ENCODE data around the gene PLAU. TPM values are rescaled to one million over a fixed set of nuclear protein-coding genes. Genes with fewer than 3 reads are reported as not detected.
"Not testable (repeated sequence)": the region's sequence is repeated elsewhere in the genome, so short reads cannot be mapped to it uniquely, and the experiment has no call there.

The PLAU gene
- total RNA-seq, 1 donor from 2014 or later = 15.6 TPM

- DNase-seq (ENCODE audit: low spot score) = no peak
- intact Hi-C loops (cut with DNase I) = loop anchor here (5.0 kb wide), 1 partner anchor 33 kb away; no protein-coding TSS in a partner anchor
- ATAC-seq = no peak
Observed at GRCh38 chr10:73875139-73875475, 35.8 kb upstream of the PLAU start.

GRCh38 chr10:73876157-73876556 lies 34.8 kb upstream of the PLAU start:
- no peak for DNase-seq (ENCODE audit: low spot score)
- intact Hi-C loops (cut with DNase I) = loop anchor here (5.0 kb wide), 1 partner anchor 34 kb away; no protein-coding TSS in a partner anchor
- ATAC-seq = no peak

GRCh38 chr10:73876566-73876965 lies 34.4 kb upstream of the PLAU start:
- DNase-seq (ENCODE audit: low spot score) = no peak
- ATAC-seq = no peak
- intact Hi-C loops (cut with DNase I) = loop anchor here (5.0 kb wide), 1 partner anchor 34 kb away; no protein-coding TSS in a partner anchor

- intact Hi-C loops (cut with DNase I) = loop anchor here (5.0 kb wide), 1 partner anchor 35 kb away; no protein-coding TSS in a partner anchor
- no peak for DNase-seq (ENCODE audit: low spot score)
- ATAC-seq = no peak
Observed at GRCh38 chr10:73876971-73877370, 34.0 kb upstream of the PLAU start.

- ATAC-seq (no peak), DNase-seq (ENCODE audit: low spot score) (no peak)
- intact Hi-C loops (cut with DNase I) = loop anchor here (5.0 kb wide), 1 partner anchor 35 kb away; no protein-coding TSS in a partner anchor
Observed at GRCh38 chr10:73877533-73878160, 33.3 kb upstream of the PLAU start.

- ATAC-seq (no peak), DNase-seq (ENCODE audit: low spot score) (no peak)
- intact Hi-C loops (cut with DNase I) = loop anchor here (5.0 kb wide), 1 partner anchor 36 kb away; no protein-coding TSS in a partner anchor
Observed at GRCh38 chr10:73878365-73878764, 32.6 kb upstream of the PLAU start.

- intact Hi-C loops (cut with DNase I) = loop anchor here (5.0 to 10.0 kb wide), 2 partner anchors 37 to 195 kb away; no protein-coding TSS in a partner anchor
- ATAC-seq = peak; percentile 94
- DNase-seq (ENCODE audit: low spot score) = peak; percentile 91
Observed at GRCh38 chr10:73879296-73880173, 31.4 kb upstream of the PLAU start.

GRCh38 chr10:73881221-73881919 lies 29.6 kb upstream of the PLAU start:
- no peak for DNase-seq (ENCODE audit: low spot score)
- intact Hi-C loops (cut with DNase I) = loop anchor here (10.0 kb wide), 1 partner anchor 193 kb away; no protein-coding TSS in a partner anchor
- ATAC-seq = no peak

GRCh38 chr10:73884017-73884416 lies 26.9 kb upstream of the PLAU start:
- ATAC-seq (no peak), DNase-seq (ENCODE audit: low spot score) (no peak)
- intact Hi-C loops (cut with DNase I) = loop anchor here (10.0 kb wide), 1 partner anchor 191 kb away; no protein-coding TSS in a partner anchor

GRCh38 chr10:73886085-73886529 lies 24.8 kb upstream of the PLAU start:
- peak; percentile 92 for ATAC-seq
- intact Hi-C loops (cut with DNase I) = loop anchor here (5.0 to 10.0 kb wide), 2 partner anchors 56 to 189 kb away; no protein-coding TSS in a partner anchor
- DNase-seq (ENCODE audit: low spot score) = peak; percentile 84

- intact Hi-C loops (cut with DNase I) = loop anchor here (5.0 to 10.0 kb wide), 2 partner anchors 56 to 188 kb away; no protein-coding TSS in a partner anchor
- DNase-seq (ENCODE audit: low spot score) = no peak
- peak; percentile 41 for ATAC-seq
Observed at GRCh38 chr10:73886661-73887293, 24.2 kb upstream of the PLAU start.

- DNase-seq (ENCODE audit: low spot score) (peak; percentile 88), ATAC-seq (peak; percentile 82)
- intact Hi-C loops (cut with DNase I) = loop anchor here (5.0 to 10.0 kb wide), 2 partner anchors 55 to 187 kb away; no protein-coding TSS in a partner anchor
Observed at GRCh38 chr10:73887294-73888039, 23.5 kb upstream of the PLAU start.

GRCh38 chr10:73888514-73888913 lies 22.4 kb upstream of the PLAU start:
- intact Hi-C loops (cut with DNase I) = loop anchor here (5.0 to 10.0 kb wide), 2 partner anchors 54 to 186 kb away; no protein-coding TSS in a partner anchor
- ATAC-seq (no peak), DNase-seq (ENCODE audit: low spot score) (no peak)

- intact Hi-C loops (cut with DNase I) = loop anchor here (5.0 to 10.0 kb wide), 2 partner anchors 53 to 186 kb away; no protein-coding TSS in a partner anchor
- ATAC-seq = peak; percentile 5
- peak; percentile 69 for DNase-seq (ENCODE audit: low spot score)
Observed at GRCh38 chr10:73889014-73889413, 21.9 kb upstream of the PLAU start.

- ATAC-seq; DNase-seq (ENCODE audit: low spot score): not testable (repeated sequence)
- intact Hi-C loops (cut with DNase I) = loop anchor here (5.0 to 10.0 kb wide), 2 partner anchors 53 to 185 kb away; no protein-coding TSS in a partner anchor
Observed at GRCh38 chr10:73889416-73889815, 21.5 kb upstream of the PLAU start.

- intact Hi-C loops (cut with DNase I) = no loop called here
- DNase-seq (ENCODE audit: low spot score) (no peak), ATAC-seq (no peak)
Observed at GRCh38 chr10:73890261-73890660, 20.7 kb upstream of the PLAU start.

GRCh38 chr10:73890830-73891229 lies 20.1 kb upstream of the PLAU start:
- DNase-seq (ENCODE audit: low spot score); intact Hi-C loops (cut with DNase I); ATAC-seq: not testable (repeated sequence)

All from sciatic nerve (tissue), 2 donors.